ENCODE measurements around the gene OR5M8. TPM values are rescaled to one million over a fixed set of nuclear protein-coding genes. Genes with fewer than 3 reads are reported as not detected.

Gene OR5M8
- total and polyA plus RNA-seq, 2 of the 8 experiments (the other 6 are each of a cell fraction or from before 2014, with no cell fraction given): not detected

DNA sequence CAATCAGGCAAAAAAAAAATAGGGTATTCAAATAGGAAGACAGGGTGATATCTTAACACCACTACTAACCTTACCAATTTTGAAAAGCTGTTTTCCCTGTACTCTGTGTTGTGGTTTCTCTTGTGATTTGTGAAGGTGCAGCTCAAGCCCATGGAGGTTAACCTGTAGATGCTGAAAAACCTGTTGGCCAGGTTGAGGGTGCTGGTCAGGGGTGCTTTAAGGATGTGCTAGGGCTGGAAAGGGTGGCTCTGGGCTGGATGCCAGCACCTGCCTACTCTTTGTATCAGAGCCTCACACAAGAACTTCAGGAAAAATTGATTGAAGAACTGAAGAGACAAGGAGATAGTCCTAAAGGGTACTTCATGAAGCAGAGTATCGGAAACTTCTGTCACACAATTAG, 18.3 kb upstream of the OR5M8 start (continued):
- TF ChIP-seq EZH2 (IDR thresholded peaks at IDR 0.05; ENCODE audit: low read depth, low read length, severe bottlenecking): no peak
- TF ChIP-seq, protein P1, sequence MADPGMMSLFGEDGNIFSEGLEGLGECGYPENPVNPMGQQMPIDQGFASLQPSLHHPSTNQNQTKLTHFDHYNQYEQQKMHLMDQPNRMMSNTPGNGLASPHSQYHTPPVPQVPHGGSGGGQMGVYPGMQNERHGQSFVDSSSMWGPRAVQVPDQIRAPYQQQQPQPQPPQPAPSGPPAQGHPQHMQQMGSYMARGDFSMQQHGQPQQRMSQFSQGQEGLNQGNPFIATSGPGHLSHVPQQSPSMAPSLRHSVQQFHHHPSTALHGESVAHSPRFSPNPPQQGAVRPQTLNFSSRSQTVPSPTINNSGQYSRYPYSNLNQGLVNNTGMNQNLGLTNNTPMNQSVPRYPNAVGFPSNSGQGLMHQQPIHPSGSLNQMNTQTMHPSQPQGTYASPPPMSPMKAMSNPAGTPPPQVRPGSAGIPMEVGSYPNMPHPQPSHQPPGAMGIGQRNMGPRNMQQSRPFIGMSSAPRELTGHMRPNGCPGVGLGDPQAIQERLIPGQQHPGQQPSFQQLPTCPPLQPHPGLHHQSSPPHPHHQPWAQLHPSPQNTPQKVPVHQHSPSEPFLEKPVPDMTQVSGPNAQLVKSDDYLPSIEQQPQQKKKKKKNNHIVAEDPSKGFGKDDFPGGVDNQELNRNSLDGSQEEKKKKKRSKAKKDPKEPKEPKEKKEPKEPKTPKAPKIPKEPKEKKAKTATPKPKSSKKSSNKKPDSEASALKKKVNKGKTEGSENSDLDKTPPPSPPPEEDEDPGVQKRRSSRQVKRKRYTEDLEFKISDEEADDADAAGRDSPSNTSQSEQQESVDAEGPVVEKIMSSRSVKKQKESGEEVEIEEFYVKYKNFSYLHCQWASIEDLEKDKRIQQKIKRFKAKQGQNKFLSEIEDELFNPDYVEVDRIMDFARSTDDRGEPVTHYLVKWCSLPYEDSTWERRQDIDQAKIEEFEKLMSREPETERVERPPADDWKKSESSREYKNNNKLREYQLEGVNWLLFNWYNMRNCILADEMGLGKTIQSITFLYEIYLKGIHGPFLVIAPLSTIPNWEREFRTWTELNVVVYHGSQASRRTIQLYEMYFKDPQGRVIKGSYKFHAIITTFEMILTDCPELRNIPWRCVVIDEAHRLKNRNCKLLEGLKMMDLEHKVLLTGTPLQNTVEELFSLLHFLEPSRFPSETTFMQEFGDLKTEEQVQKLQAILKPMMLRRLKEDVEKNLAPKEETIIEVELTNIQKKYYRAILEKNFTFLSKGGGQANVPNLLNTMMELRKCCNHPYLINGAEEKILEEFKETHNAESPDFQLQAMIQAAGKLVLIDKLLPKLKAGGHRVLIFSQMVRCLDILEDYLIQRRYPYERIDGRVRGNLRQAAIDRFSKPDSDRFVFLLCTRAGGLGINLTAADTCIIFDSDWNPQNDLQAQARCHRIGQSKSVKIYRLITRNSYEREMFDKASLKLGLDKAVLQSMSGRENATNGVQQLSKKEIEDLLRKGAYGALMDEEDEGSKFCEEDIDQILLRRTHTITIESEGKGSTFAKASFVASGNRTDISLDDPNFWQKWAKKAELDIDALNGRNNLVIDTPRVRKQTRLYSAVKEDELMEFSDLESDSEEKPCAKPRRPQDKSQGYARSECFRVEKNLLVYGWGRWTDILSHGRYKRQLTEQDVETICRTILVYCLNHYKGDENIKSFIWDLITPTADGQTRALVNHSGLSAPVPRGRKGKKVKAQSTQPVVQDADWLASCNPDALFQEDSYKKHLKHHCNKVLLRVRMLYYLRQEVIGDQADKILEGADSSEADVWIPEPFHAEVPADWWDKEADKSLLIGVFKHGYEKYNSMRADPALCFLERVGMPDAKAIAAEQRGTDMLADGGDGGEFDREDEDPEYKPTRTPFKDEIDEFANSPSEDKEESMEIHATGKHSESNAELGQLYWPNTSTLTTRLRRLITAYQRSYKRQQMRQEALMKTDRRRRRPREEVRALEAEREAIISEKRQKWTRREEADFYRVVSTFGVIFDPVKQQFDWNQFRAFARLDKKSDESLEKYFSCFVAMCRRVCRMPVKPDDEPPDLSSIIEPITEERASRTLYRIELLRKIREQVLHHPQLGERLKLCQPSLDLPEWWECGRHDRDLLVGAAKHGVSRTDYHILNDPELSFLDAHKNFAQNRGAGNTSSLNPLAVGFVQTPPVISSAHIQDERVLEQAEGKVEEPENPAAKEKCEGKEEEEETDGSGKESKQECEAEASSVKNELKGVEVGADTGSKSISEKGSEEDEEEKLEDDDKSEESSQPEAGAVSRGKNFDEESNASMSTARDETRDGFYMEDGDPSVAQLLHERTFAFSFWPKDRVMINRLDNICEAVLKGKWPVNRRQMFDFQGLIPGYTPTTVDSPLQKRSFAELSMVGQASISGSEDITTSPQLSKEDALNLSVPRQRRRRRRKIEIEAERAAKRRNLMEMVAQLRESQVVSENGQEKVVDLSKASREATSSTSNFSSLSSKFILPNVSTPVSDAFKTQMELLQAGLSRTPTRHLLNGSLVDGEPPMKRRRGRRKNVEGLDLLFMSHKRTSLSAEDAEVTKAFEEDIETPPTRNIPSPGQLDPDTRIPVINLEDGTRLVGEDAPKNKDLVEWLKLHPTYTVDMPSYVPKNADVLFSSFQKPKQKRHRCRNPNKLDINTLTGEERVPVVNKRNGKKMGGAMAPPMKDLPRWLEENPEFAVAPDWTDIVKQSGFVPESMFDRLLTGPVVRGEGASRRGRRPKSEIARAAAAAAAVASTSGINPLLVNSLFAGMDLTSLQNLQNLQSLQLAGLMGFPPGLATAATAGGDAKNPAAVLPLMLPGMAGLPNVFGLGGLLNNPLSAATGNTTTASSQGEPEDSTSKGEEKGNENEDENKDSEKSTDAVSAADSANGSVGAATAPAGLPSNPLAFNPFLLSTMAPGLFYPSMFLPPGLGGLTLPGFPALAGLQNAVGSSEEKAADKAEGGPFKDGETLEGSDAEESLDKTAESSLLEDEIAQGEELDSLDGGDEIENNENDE (IDR thresholded peaks at IDR 0.05; ENCODE audit: insufficient replicate concordance, low read length): no peak
